SK-N-SH (cell line): ENCODE measurements around the gene SULT2B1. TPM values are rescaled to one million over a fixed set of nuclear protein-coding genes. Genes with fewer than 3 reads are reported as not detected.
"Not testable (repeated sequence)": the region's sequence is repeated elsewhere in the genome, so short reads cannot be mapped to it uniquely, and the experiment has no call there.

Experiments used
- CTCF ChIA-PET: fragments of 300-600, 350-600 bp; formaldehyde crosslinking; extraction: SDS; loops from one replicate; lab custom pipeline; 2021; lab: Yijun Ruan, JAX
- POLR2A ChIA-PET: fragments of 350-600 bp; sonication (Branson Sonifier 250); formaldehyde crosslinking; extraction: SDS; loops from one replicate; lab custom pipeline; 2020; ENCODE audit warnings: antibody characterized with exemption, inconsistent platforms; lab: Yijun Ruan, JAX
- DNase-seq: peaks from one replicate; pipeline ENCODE4 v3.0.0; 2012
- H2AFZ ChIP-seq: fragments of 200-600 bp; sonication (generic); 2 replicates; pipeline ENCODE4 v1.8.1; 2016; ENCODE audit warnings: antibody characterized with exemption, mild to moderate bottlenecking, low read depth
- H3F3A ChIP-seq: fragments of 200-600 bp; sonication (generic); replicated peaks from 2 replicates; pipeline ENCODE3; 2016; ENCODE audit warnings: antibody characterized with exemption, mild to moderate bottlenecking; ENCODE audit not compliant: insufficient read depth
- H3K27ac ChIP-seq, 2 experiments: fragments of 200-500 bp in 1 of 2; fragments of 200-600 bp in 1 of 2; sonication (Bioruptor generic) in 1 of 2; sonication (generic), shearing (Covaris generic) in 1 of 2; 2 replicates each; pipeline versions ENCODE4 v1.5.1 to v1.6.1; 2014 to 2016; ENCODE audit warnings: low read depth in 2 of 2, inconsistent platforms in 1 of 2, low read length in 1 of 2, mild to moderate bottlenecking in 1 of 2, mixed read lengths in 1 of 2
- H3K27me3 ChIP-seq: fragments of 200-600 bp; sonication (generic), shearing (Covaris generic); 2 replicates; pipeline ENCODE4 v1.6.1; 2016; ENCODE audit warnings: mixed run types; ENCODE audit not compliant: insufficient read depth
- H3K36me3 ChIP-seq, 2 experiments: fragments of 200-500 bp in 1 of 2; fragments of 200-600 bp in 1 of 2; sonication (Bioruptor generic) in 1 of 2; sonication (generic) in 1 of 2; replicated peaks in 1 of 2; 2 replicates each; pipeline versions ENCODE3 to v1.5.1; 2014 to 2016; ENCODE audit warnings: low read length in 1 of 2, mild to moderate bottlenecking in 1 of 2; ENCODE audit not compliant: insufficient read depth in 2 of 2, control insufficient read depth in 1 of 2
- H3K4me1 ChIP-seq, 2 experiments: fragments of 200-500 bp in 1 of 2; fragments of 200-600 bp in 1 of 2; sonication (Bioruptor generic) in 1 of 2; sonication (generic), shearing (Covaris generic) in 1 of 2; 2 replicates each; pipeline versions ENCODE4 v1.5.1 to v1.6.1; 2014 to 2016; ENCODE audit warnings: low read depth in 1 of 2, low read length in 1 of 2, mixed run types in 1 of 2; ENCODE audit not compliant: insufficient read depth in 2 of 2, control insufficient read depth in 1 of 2
- H3K4me2 ChIP-seq: fragments of 200-600 bp; sonication (generic), shearing (Covaris generic); 2 replicates; pipeline ENCODE4 v1.6.1; 2017; ENCODE audit warnings: mixed run types
- H3K4me3 ChIP-seq, 2 experiments: fragments of 200-500 bp in 1 of 2; fragments of 200-600 bp in 1 of 2; sonication (Bioruptor generic) in 1 of 2; sonication (generic), shearing (Covaris generic) in 1 of 2; 2 replicates each; pipeline versions ENCODE4 v1.5.1 to v1.8.1; 2014 to 2016; ENCODE audit warnings: low read depth in 2 of 2, inconsistent platforms in 1 of 2, low read length in 1 of 2, mild to moderate bottlenecking in 1 of 2, mixed read lengths in 1 of 2, moderate library complexity in 1 of 2
- H3K79me2 ChIP-seq: fragments of 200-600 bp; sonication (generic); 2 replicates; pipeline ENCODE4 v1.8.1; 2017; ENCODE audit warnings: mild to moderate bottlenecking; ENCODE audit not compliant: insufficient read depth
- H3K9ac ChIP-seq: fragments of 200-600 bp; sonication (generic); 2 replicates; pipeline ENCODE4 v1.6.1; 2017; ENCODE audit warnings: mixed run types
- H3K9me2 ChIP-seq: fragments of 200-600 bp; sonication (generic); 2 replicates; pipeline ENCODE4 v1.6.1; 2017; ENCODE audit warnings: mixed run types
- H3K9me3 ChIP-seq: fragments of 200-600 bp; sonication (generic); 2 replicates; pipeline ENCODE4 v1.6.1; 2017; ENCODE audit warnings: mixed run types, mild to moderate bottlenecking, moderate library complexity
- H4K20me1 ChIP-seq: fragments of 200-600 bp; sonication (generic); 2 replicates; pipeline ENCODE4 v1.6.1; 2017; ENCODE audit warnings: mild to moderate bottlenecking, mixed run types; ENCODE audit not compliant: insufficient read depth
- CHD2 ChIP-seq: fragments of 150-350 bp; IDR thresholded peaks from 2 replicates; pipeline ENCODE4 v1.6.1; 2018; ENCODE audit warnings: low read length; ENCODE audit not compliant: partially characterized antibody
- FOXJ3 ChIP-seq: sonication (generic); formaldehyde crosslinking; IDR thresholded peaks from 2 replicates; pipeline ENCODE4 v1.5.1; 2020; ENCODE audit warnings: mild to moderate bottlenecking, missing genetic modification reagents
- IRF3 ChIP-seq: fragments of 150-350 bp; IDR thresholded peaks from 2 replicates; pipeline ENCODE4 v1.6.1; 2016; ENCODE audit warnings: mild to moderate bottlenecking, low read depth, low read length
- MXI1 ChIP-seq: IDR thresholded peaks from 2 replicates; pipeline ENCODE4 v1.6.1; 2012; ENCODE audit warnings: mild to moderate bottlenecking, low read depth, low read length, improper control_type of control experiment
- POLR2AphosphoS5 ChIP-seq: IDR thresholded peaks from 2 replicates; pipeline ENCODE4 v1.6.1; 2012; ENCODE audit warnings: low read depth, low read length
- TAF1 ChIP-seq: IDR thresholded peaks from 2 replicates; pipeline ENCODE4 v1.6.1; 2012; ENCODE audit warnings: low read depth, mild to moderate bottlenecking, low read length, moderate library complexity, borderline replicate concordance
- ZBTB33 ChIP-seq: IDR thresholded peaks from 2 replicates; pipeline ENCODE4 v1.4.0; 2012; ENCODE audit warnings: low read depth, borderline replicate concordance
- WGBS: methylation state at CpG from one replicate; pipeline ENCODE4 v1.1.6; 2017; ENCODE audit warnings: low lambda C conversion rate; 5-methylcytosine and 5-hydroxymethylcytosine counted together
- polyA plus RNA-seq, 3 experiments: library from polyadenylated mRNA; depleted of rRNA; stranded (reverse); fragments of >200 nt; gene quantifications; 2 replicates each; pipeline ENCODE4 v1.2.3, GENCODE V29; 2012
- TF ChIP-seq, protein P1 (sequence below): IDR thresholded peaks from 2 replicates; pipeline ENCODE4 v1.4.0; 2012; ENCODE audit warnings: low read depth

SULT2B1 gene
- polyA plus RNA-seq, 1 of the 3 experiments (the other 2 are of a cell fraction): 0.92 TPM

DNA sequence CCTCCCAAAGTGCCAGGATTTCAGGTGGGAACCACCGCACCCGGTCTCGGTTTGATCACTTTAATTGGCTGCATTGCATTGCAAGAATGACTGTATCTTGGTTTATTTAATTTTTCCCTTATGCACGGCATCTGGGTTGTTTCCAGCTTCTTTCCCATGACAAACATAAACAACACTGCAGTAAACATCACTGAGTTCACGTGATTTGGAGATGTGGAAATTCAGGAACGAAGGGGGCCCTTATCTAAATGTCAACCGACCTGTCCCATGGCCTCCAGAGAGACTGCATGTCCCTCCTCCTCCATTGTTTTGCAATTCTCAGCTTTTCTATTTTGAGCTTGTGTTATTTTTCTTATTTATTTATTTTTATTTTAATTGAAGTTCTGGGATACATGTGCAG is 14.4 kb upstream of the SULT2B1 start:
- Histone ChIP-seq H3K27me3 (no peaks in the 10 kb centered on the region), H3K9me3 (no peaks in the 10 kb centered on the region), H3K79me2 (no peaks in the 10 kb centered on the region), H4K20me1 (no peaks in the 10 kb centered on the region), H3K4me1 (peaks cover 0 to 2% of the 10 kb centered on the region in 2 experiments; a peak in 1 of 4 replicates), H3K4me2 (no peak overlapping the region), H3K27ac (no peak overlapping the region), H3K9ac (no peak overlapping the region), H3F3A (no peaks in the 10 kb centered on the region), H3K9me2 (no peaks in the 10 kb centered on the region), H3K36me3 (no peaks in the 10 kb centered on the region), H2AFZ (no peak overlapping the region), H3K4me3 (no peak overlapping the region)
- TF ChIP-seq MXI1 (no peak), TAF1 (no peak), FOXJ3 (CRISPR knock-in tag) (no peak), IRF3 (no peak), ZBTB33 (no peak), CHD2 (no peak), POLR2AphosphoS5 (no peak)
- TF ChIP-seq, protein P1, sequence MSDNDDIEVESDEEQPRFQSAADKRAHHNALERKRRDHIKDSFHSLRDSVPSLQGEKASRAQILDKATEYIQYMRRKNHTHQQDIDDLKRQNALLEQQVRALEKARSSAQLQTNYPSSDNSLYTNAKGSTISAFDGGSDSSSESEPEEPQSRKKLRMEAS: no peak
- CTCF ChIA-PET: interaction anchor here (0.7 kb wide), 1 partner anchor 31 kb away, joined by 3 read pairs; no protein-coding TSS in a partner anchor
- 79% methylated on average over 7 of the region's 7 CpGs for WGBS
- DNase-seq: no peak
- POLR2A ChIA-PET: no interaction called here

- H4K20me1 ChIP-seq, H3K27ac ChIP-seq, H3K4me3 ChIP-seq, H3K9me2 ChIP-seq, H3K9me3 ChIP-seq, POLR2A ChIA-PET, H3K27me3 ChIP-seq, H3K36me3 ChIP-seq, H3F3A ChIP-seq, DNase-seq, H3K4me2 ChIP-seq, H3K79me2 ChIP-seq, H2AFZ ChIP-seq, H3K4me1 ChIP-seq, H3K9ac ChIP-seq: not testable (repeated sequence)
- WGBS: 86% methylated on average over 8 of the region's 8 CpGs
- CTCF ChIA-PET: interaction anchor here (0.7 kb wide), 1 partner anchor 30 kb away, joined by 3 read pairs; no protein-coding TSS in a partner anchor
Measured at GRCh38 chr19:48538057-48538456, 13.9 kb upstream of the SULT2B1 start.
